Measurements from ENCODE around the gene BSN.

- TF ChIP-seq CTCF (IDR thresholded peaks at IDR 0.05) (no peak), POLR2A (IDR thresholded peaks at IDR 0.05) (no peak), EP300 (IDR thresholded peaks at IDR 0.05; ENCODE audit: low read depth) (no peak), POLR2AphosphoS5 (IDR thresholded peaks at IDR 0.05) (no peak)
Measured at GRCh38 chr3:49602049-49602554, 47.8 kb downstream of the BSN start.
